T-helper 2 cell treated with Interferon-gamma antibody and Interleukin-4, amounts not matched to agents 5 μg/mL and 100 μg/mL, for 36 hours (primary cell): ENCODE measurements around the gene GRAMD1A.

ENCODE experiments used
- DNase-seq: peaks from one replicate; pipeline ENCODE4 v3.0.0; 2021; ENCODE audit warnings: low spot score
- H3K27ac Mint-ChIP-seq: one replicate; pipeline ENCODE4 v1.8.0; 2021; ENCODE audit warnings: mild to moderate bottlenecking, mixed read lengths
- H3K27me3 Mint-ChIP-seq: one replicate; pipeline ENCODE4 v1.8.0; 2021; ENCODE audit warnings: low read depth, mixed read lengths
- H3K36me3 Mint-ChIP-seq: one replicate; pipeline ENCODE4 v1.8.0; 2021; ENCODE audit warnings: low read depth, mixed read lengths
- H3K4me1 Mint-ChIP-seq: one replicate; pipeline ENCODE4 v1.8.0; 2021; ENCODE audit warnings: low read depth, mixed read lengths
- H3K4me3 Mint-ChIP-seq: one replicate; pipeline ENCODE4 v1.8.0; 2022; ENCODE audit warnings: mild to moderate bottlenecking, moderate library complexity, mixed read lengths
- H3K9me3 Mint-ChIP-seq: one replicate; pipeline ENCODE4 v1.8.0; 2021; ENCODE audit warnings: mixed read lengths

Gene GRAMD1A

GRCh38 chr19:35037716-35038622 is 37.8 kb downstream of the GRAMD1A start:
- H3K36me3 Mint-ChIP-seq: no peaks in the 10 kb centered on the region
- H3K27me3 Mint-ChIP-seq: peaks cover 27% of the 10 kb centered on the region
- DNase-seq: no peak
- H3K4me1 Mint-ChIP-seq: peaks cover 9% of the 10 kb centered on the region
- no peak overlapping the region for H3K27ac Mint-ChIP-seq
- no peak overlapping the region for H3K4me3 Mint-ChIP-seq
- no peaks in the 10 kb centered on the region for H3K9me3 Mint-ChIP-seq

- no peak for DNase-seq
These were observed 38.7 kb downstream of the GRAMD1A start for GRCh38 chr19:35038623-35039512.

GRCh38 chr19:35039881-35040825 is 40.0 kb downstream of the GRAMD1A start:
- no peaks in the 10 kb centered on the region for H3K9me3 Mint-ChIP-seq
- H3K36me3 Mint-ChIP-seq: no peaks in the 10 kb centered on the region
- H3K27ac Mint-ChIP-seq: no peak overlapping the region
- H3K4me1 Mint-ChIP-seq: peaks cover 9% of the 10 kb centered on the region
- no peak overlapping the region for H3K4me3 Mint-ChIP-seq
- H3K27me3 Mint-ChIP-seq: peaks cover 19% of the 10 kb centered on the region
- DNase-seq: no peak

More at GRCh38 chr19:35038623-35039512, 38.7 kb downstream of the GRAMD1A start:
- Mint-ChIP-seq H3K4me1 (peaks cover 9% of the 10 kb centered on the region), H3K4me3 (no peak overlapping the region), H3K27ac (no peak overlapping the region), H3K9me3 (no peaks in the 10 kb centered on the region), H3K36me3 (no peaks in the 10 kb centered on the region), H3K27me3 (peaks cover 25% of the 10 kb centered on the region)

GRCh38 chr19:35040826-35041547 is 40.9 kb downstream of the GRAMD1A start:
- H3K4me3 Mint-ChIP-seq: no peak overlapping the region
- H3K36me3 Mint-ChIP-seq: no peaks in the 10 kb centered on the region
- no peak overlapping the region for H3K27ac Mint-ChIP-seq
- H3K9me3 Mint-ChIP-seq: no peaks in the 10 kb centered on the region
- peaks cover 16% of the 10 kb centered on the region for H3K4me1 Mint-ChIP-seq
- no peak for DNase-seq
- H3K27me3 Mint-ChIP-seq: peaks cover 19% of the 10 kb centered on the region

GRCh38 chr19:35041548-35042055 is 41.5 kb downstream of the GRAMD1A start, which contains the start of gene HPN:
Gene HPN (plus strand): TSS chr19:35041721. CDS start chr19:35042507, 786 bp downstream.
- peaks cover 19% of the 10 kb centered on the region for H3K27me3 Mint-ChIP-seq
- H3K4me3 Mint-ChIP-seq: no peak within 1 kb of the TSS
- peaks cover 16% of the 10 kb centered on the region for H3K4me1 Mint-ChIP-seq
- no peaks in the 10 kb centered on the region for H3K9me3 Mint-ChIP-seq
- H3K27ac Mint-ChIP-seq: no peak within 1 kb of the TSS
- DNase-seq: no peak
- H3K36me3 Mint-ChIP-seq: no peaks in the 10 kb centered on the region

- Mint-ChIP-seq H3K36me3 (no peaks in the 10 kb centered on the region), H3K9me3 (no peaks in the 10 kb centered on the region), H3K4me3 (no peak overlapping the region), H3K4me1 (peaks cover 16% of the 10 kb centered on the region), H3K27me3 (peaks cover 19% of the 10 kb centered on the region), H3K27ac (no peak overlapping the region)
- no peak for DNase-seq
These were observed 42.1 kb downstream of the GRAMD1A start for GRCh38 chr19:35042056-35042730.

- DNase-seq: no peak
- Mint-ChIP-seq H3K27me3 (peaks cover 19% of the 10 kb centered on the region), H3K4me3 (no peak overlapping the region), H3K27ac (no peak overlapping the region), H3K4me1 (peaks cover 16% of the 10 kb centered on the region), H3K9me3 (no peaks in the 10 kb centered on the region), H3K36me3 (no peaks in the 10 kb centered on the region)
These were observed 43.0 kb downstream of the GRAMD1A start for GRCh38 chr19:35042954-35043604.

GRCh38 chr19:35043906-35044305 is 43.8 kb downstream of the GRAMD1A start:
- no peaks in the 10 kb centered on the region for H3K36me3 Mint-ChIP-seq
- H3K27ac Mint-ChIP-seq: no peak overlapping the region
- DNase-seq: no peak
- peaks cover 10% of the 10 kb centered on the region for H3K27me3 Mint-ChIP-seq
- H3K4me3 Mint-ChIP-seq: no peak overlapping the region
- peaks cover 16% of the 10 kb centered on the region for H3K4me1 Mint-ChIP-seq
- H3K9me3 Mint-ChIP-seq: no peaks in the 10 kb centered on the region

- peaks cover 8% of the 10 kb centered on the region for H3K27me3 Mint-ChIP-seq
- H3K4me3 Mint-ChIP-seq: no peak overlapping the region
- H3K27ac Mint-ChIP-seq: no peak overlapping the region
- H3K4me1 Mint-ChIP-seq: peaks cover 16% of the 10 kb centered on the region
- no peaks in the 10 kb centered on the region for H3K36me3 Mint-ChIP-seq
- H3K9me3 Mint-ChIP-seq: no peaks in the 10 kb centered on the region
- peak; percentile 32 for DNase-seq
These were observed 44.4 kb downstream of the GRAMD1A start for GRCh38 chr19:35044317-35045117.

GRCh38 chr19:35045667-35046300 is 45.7 kb downstream of the GRAMD1A start:
- Mint-ChIP-seq H3K27me3 (peaks cover under 1% of the 10 kb centered on the region), H3K4me3 (no peak overlapping the region), H3K36me3 (no peaks in the 10 kb centered on the region), H3K9me3 (no peaks in the 10 kb centered on the region), H3K4me1 (peaks cover 9% of the 10 kb centered on the region), H3K27ac (no peak overlapping the region)
- DNase-seq: peak; percentile 32

GRCh38 chr19:35046461-35046860 is 46.3 kb downstream of the GRAMD1A start:
- H3K4me3 Mint-ChIP-seq: no peak overlapping the region
- no peaks in the 10 kb centered on the region for H3K9me3 Mint-ChIP-seq
- DNase-seq: no peak
- no peak overlapping the region for H3K27ac Mint-ChIP-seq
- H3K36me3 Mint-ChIP-seq: no peaks in the 10 kb centered on the region
- H3K27me3 Mint-ChIP-seq: no peaks in the 10 kb centered on the region
- peaks cover 7% of the 10 kb centered on the region for H3K4me1 Mint-ChIP-seq
